Panc1 (cell line): ENCODE data around the gene SDR39U1. TPM values are rescaled to one million over a fixed set of nuclear protein-coding genes. Genes with fewer than 3 reads are reported as not detected.

Experiments
- ATAC-seq: fragments of 200-7000 bp; cut with Tn5 transposase; 2 replicates; pipeline ENCODE4 v1.9.1; 2020; ENCODE audit warnings: mild to moderate bottlenecking, moderate library complexity
- BruUV-seq: library from RNA; stranded (reverse); fragments of 400-500 nt; replicated peaks from 2 replicates; lab custom pipeline; 2021; lab: Mats Ljungman, UMichigan
- CTCF ChIA-PET: fragments of 300-600 bp; sonication (Branson Sonifier 250); formaldehyde crosslinking; loops from one replicate; lab custom pipeline; 2022; ENCODE audit warnings: antibody characterized with exemption; lab: Charles Lee
- POLR2A ChIA-PET: fragments of 300-600 bp; sonication (Branson Sonifier 250); formaldehyde crosslinking; loops from one replicate; lab custom pipeline; 2022; ENCODE audit warnings: antibody characterized with exemption; lab: Charles Lee
- DNase-seq: peaks from one replicate; pipeline ENCODE4 v3.0.0-alpha.2; 2010; ENCODE audit warnings: low read depth, low spot score
- H3K27ac ChIP-seq: 2 replicates; pipeline ENCODE4 v1.5.1; 2011; ENCODE audit warnings: mild to moderate bottlenecking, low read length, inconsistent platforms
- H3K27me3 ChIP-seq: fragments of 200-500 bp; sonication (Bioruptor generic); 2 replicates; pipeline ENCODE4 v1.6.0; 2014; ENCODE audit warnings: low read length, inconsistent platforms; ENCODE audit not compliant: control insufficient read depth, insufficient read depth
- H3K36me3 ChIP-seq: fragments of 200-500 bp; sonication (Bioruptor generic); 2 replicates; pipeline ENCODE4 v1.5.1; 2014; ENCODE audit warnings: inconsistent platforms, mild to moderate bottlenecking, low read length, moderate library complexity; ENCODE audit not compliant: control insufficient read depth, insufficient read depth
- H3K4me1 ChIP-seq: 2 replicates; pipeline ENCODE4 v1.5.1; 2011; ENCODE audit warnings: inconsistent platforms, mild to moderate bottlenecking, low read length, moderate library complexity; ENCODE audit not compliant: control insufficient read depth, insufficient read depth
- H3K4me3 ChIP-seq, 2 experiments: 2 replicates each; pipeline ENCODE4 v1.5.1; 2011 to 2012; ENCODE audit warnings: low read depth in 2 of 2, low read length in 2 of 2, mild to moderate bottlenecking in 2 of 2, inconsistent platforms in 1 of 2, moderate library complexity in 1 of 2
- H3K9me3 ChIP-seq: fragments of 200-500 bp; sonication (Bioruptor generic); 2 replicates; pipeline ENCODE4 v1.5.1; 2014; ENCODE audit warnings: low read depth, mild to moderate bottlenecking, inconsistent platforms, low read length, moderate library complexity; ENCODE audit not compliant: control insufficient read depth, insufficient read depth
- POLR2AphosphoS5 ChIP-seq: IDR thresholded peaks from 2 replicates; pipeline ENCODE4 v1.6.1; 2012; ENCODE audit warnings: mild to moderate bottlenecking, low read depth, low read length, moderate library complexity
- SIN3A ChIP-seq: IDR thresholded peaks from 2 replicates; pipeline ENCODE4 v1.6.1; 2012; ENCODE audit warnings: low read depth, mild to moderate bottlenecking, low read length, moderate library complexity, borderline replicate concordance; ENCODE audit not compliant: insufficient read depth
- TCF7L2 ChIP-seq: IDR thresholded peaks from 2 replicates; pipeline ENCODE4 v1.6.1; 2011; ENCODE audit warnings: mild to moderate bottlenecking, low read depth, low read length, inconsistent platforms
- in situ Hi-C: cut with HindIII; loops from 2 replicates; pipeline ENCODE4 v1.10.0; 2016; ENCODE audit warnings: low sequenced_read_pairs, low pct_unique_long_range_greater_than_20kb
- intact Hi-C: fragments of 100-400 bp; cut with micrococcal nuclease; formaldehyde crosslinking; loops from one replicate; pipeline ENCODE4 v1.10.0; 2022; ENCODE audit not compliant: unreplicated experiment
- total RNA-seq: library from RNA; stranded (reverse); gene quantifications from one replicate; pipeline ENCODE4 v1.2.1, GENCODE V29; 2021; ENCODE audit not compliant: unreplicated experiment
- TF ChIP-seq, protein P1 (sequence below): fragments of 450-650 bp; IDR thresholded peaks from 2 replicates; pipeline ENCODE4 v1.5.1; 2017; ENCODE audit warnings: mild to moderate bottlenecking
- TF ChIP-seq, protein P2 (sequence below), 2 experiments: IDR thresholded peaks; 2 replicates each; pipeline ENCODE4 v1.6.1; 2011 to 2012; ENCODE audit warnings: low read depth in 2 of 2, control low read depth in 1 of 2, low read length in 1 of 2, mild to moderate bottlenecking in 1 of 2, moderate library complexity in 1 of 2; ENCODE audit not compliant: insufficient read depth in 1 of 2

SDR39U1 gene
- total RNA-seq, 1 experiment from 2014 or later = 54.2 TPM

DNA sequence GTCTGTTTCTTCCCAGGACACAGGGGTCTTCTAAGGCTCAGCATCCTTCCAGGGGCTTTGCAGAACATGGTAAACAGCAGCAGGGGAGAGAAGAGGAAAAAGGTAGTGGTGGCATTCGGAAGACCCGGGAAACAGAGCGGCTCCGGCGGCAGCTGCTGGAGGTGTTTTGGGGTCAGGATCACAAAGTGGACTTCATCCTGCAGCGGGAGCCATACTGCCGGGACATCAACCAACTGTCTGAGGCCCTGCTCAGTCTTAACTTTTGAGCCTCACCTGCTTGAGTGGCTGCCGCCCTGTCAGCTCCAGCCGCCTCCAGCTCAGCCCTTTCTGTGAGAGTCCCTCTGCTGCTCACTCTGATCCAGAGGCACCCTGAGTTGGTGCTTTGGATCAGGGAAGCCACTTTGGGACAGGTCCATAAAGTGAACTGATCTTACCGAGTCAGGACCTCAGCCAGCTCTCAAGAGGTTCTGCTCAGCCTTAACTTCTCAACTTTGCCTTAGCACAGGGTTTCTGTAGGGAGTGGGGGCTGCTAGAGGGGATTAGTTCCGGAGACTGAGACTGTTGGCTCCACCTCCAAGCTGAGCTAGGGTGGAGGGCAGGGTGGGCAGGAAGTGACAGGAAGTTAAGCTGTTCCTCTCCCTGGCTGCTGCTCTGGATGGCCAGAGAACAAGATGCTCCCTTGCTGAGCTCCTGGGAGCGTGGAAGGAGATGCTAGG, 5.4 kb downstream of the SDR39U1 start:
- Histone ChIP-seq H3K27ac (no peak overlapping the region), H3K36me3 (peaks cover 2% of the 10 kb centered on the region), H3K9me3 (no peaks in the 10 kb centered on the region), H3K4me3 (no peak overlapping the region), H3K27me3 (no peaks in the 10 kb centered on the region), H3K4me1 (peaks cover 16% of the 10 kb centered on the region)
- CTCF ChIA-PET = interaction anchor here (0.5 to 1.1 kb wide), 6 partner anchors 34 to 453 kb away, joined by 3 to 10 read pairs (median 3); partner anchors contain the start of gene CIDEB
- no peak for TF ChIP-seq TCF7L2
- TF ChIP-seq, protein P1, sequence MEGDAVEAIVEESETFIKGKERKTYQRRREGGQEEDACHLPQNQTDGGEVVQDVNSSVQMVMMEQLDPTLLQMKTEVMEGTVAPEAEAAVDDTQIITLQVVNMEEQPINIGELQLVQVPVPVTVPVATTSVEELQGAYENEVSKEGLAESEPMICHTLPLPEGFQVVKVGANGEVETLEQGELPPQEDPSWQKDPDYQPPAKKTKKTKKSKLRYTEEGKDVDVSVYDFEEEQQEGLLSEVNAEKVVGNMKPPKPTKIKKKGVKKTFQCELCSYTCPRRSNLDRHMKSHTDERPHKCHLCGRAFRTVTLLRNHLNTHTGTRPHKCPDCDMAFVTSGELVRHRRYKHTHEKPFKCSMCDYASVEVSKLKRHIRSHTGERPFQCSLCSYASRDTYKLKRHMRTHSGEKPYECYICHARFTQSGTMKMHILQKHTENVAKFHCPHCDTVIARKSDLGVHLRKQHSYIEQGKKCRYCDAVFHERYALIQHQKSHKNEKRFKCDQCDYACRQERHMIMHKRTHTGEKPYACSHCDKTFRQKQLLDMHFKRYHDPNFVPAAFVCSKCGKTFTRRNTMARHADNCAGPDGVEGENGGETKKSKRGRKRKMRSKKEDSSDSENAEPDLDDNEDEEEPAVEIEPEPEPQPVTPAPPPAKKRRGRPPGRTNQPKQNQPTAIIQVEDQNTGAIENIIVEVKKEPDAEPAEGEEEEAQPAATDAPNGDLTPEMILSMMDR = peak; percentile 54
- ATAC-seq (no peak), DNase-seq (no peak)
- POLR2A ChIA-PET = interaction anchor here (0.5 kb wide), 1 partner anchor 919 kb away, joined by 3 read pairs; no protein-coding TSS in a partner anchor
- BruUV-seq = no TSS peak
- intact Hi-C loops (no loop called here), in situ Hi-C loops (loop anchor here (10.0 kb wide), 1 partner anchor 102 kb away; the partner anchor contains the start of genes ADCY4 and RIPK3)

DNA sequence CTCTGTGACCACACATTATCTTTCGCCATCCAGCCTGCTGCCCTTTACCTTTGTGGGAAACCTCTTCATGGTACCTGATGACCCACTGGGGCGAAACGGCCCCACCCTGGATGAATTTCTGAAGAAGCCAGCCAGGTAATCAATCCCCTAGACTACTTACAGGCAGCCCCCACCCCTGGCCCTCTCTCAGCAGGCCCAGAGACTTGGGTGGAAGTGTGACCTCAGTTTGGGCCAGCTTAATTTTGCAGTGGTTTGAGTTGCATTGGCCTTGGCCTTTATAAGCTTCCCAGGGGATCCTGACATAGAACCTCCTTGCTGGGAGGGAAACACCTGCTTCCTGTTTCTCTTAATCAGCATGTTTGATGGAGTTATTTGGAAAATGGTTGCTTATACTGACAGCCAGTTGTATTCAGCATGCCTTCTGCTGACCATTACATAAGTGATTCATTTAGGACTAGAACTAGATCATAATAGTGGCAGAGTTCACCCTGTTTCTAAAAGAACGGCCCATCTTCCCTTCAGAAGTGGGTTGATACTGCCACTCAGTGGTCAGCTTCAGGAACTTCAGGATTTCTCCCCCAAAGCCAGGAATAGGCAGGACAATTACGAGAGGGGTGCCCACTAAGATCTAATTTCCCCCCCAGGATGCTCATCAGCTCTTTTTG, 6.1 kb downstream of the SDR39U1 start:
- peaks cover 14% of the 10 kb centered on the region for H3K4me1 ChIP-seq
- no peaks in the 10 kb centered on the region for H3K27me3 ChIP-seq
- H3K4me3 ChIP-seq = no peak overlapping the region
- BruUV-seq = no TSS peak
- TF ChIP-seq TCF7L2 = no peak
- TF ChIP-seq, protein P1 = peak; percentile 79
- TF ChIP-seq POLR2AphosphoS5 = no peak; the same call in 1 of the 2 replicates
- TF ChIP-seq SIN3A = no peak
- TF ChIP-seq, protein P2, sequence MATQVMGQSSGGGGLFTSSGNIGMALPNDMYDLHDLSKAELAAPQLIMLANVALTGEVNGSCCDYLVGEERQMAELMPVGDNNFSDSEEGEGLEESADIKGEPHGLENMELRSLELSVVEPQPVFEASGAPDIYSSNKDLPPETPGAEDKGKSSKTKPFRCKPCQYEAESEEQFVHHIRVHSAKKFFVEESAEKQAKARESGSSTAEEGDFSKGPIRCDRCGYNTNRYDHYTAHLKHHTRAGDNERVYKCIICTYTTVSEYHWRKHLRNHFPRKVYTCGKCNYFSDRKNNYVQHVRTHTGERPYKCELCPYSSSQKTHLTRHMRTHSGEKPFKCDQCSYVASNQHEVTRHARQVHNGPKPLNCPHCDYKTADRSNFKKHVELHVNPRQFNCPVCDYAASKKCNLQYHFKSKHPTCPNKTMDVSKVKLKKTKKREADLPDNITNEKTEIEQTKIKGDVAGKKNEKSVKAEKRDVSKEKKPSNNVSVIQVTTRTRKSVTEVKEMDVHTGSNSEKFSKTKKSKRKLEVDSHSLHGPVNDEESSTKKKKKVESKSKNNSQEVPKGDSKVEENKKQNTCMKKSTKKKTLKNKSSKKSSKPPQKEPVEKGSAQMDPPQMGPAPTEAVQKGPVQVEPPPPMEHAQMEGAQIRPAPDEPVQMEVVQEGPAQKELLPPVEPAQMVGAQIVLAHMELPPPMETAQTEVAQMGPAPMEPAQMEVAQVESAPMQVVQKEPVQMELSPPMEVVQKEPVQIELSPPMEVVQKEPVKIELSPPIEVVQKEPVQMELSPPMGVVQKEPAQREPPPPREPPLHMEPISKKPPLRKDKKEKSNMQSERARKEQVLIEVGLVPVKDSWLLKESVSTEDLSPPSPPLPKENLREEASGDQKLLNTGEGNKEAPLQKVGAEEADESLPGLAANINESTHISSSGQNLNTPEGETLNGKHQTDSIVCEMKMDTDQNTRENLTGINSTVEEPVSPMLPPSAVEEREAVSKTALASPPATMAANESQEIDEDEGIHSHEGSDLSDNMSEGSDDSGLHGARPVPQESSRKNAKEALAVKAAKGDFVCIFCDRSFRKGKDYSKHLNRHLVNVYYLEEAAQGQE (IDR thresholded peaks at IDR 0.05; ENCODE audit: insufficient read depth in 1 of 2, low read depth in 2 of 2, low read length in 1 of 2) = no peak
- H3K9me3 ChIP-seq = no peaks in the 10 kb centered on the region
- POLR2A ChIA-PET = interaction anchor here (0.7 kb wide), 1 partner anchor 65 kb away, joined by 4 read pairs; no protein-coding TSS in a partner anchor
- intact Hi-C loops (no loop called here), in situ Hi-C loops (loop anchor here (10.0 kb wide), 1 partner anchor 102 kb away; the partner anchor contains the start of genes ADCY4 and RIPK3)
- DNase-seq (no peak), ATAC-seq (peak; percentile 63)
- H3K36me3 ChIP-seq = peaks cover 2% of the 10 kb centered on the region
- CTCF ChIA-PET = interaction anchor here (0.5 to 1.2 kb wide), 7 partner anchors 34 to 452 kb away, joined by 3 to 11 read pairs (median 3); partner anchors contain the start of gene CIDEB
- no peak overlapping the region for H3K27ac ChIP-seq
